GM21717 (cell line): ENCODE results near the gene ATP13A5.

Experiments used
- ATAC-seq: cut with Tn5 transposase; IDR thresholded peaks from one replicate; pipeline ENCODE4 v1.9.1; 2021; ENCODE audit warnings: mild to moderate bottlenecking, moderate library complexity; ENCODE audit not compliant: unreplicated experiment

ATP13A5 gene

DNA sequence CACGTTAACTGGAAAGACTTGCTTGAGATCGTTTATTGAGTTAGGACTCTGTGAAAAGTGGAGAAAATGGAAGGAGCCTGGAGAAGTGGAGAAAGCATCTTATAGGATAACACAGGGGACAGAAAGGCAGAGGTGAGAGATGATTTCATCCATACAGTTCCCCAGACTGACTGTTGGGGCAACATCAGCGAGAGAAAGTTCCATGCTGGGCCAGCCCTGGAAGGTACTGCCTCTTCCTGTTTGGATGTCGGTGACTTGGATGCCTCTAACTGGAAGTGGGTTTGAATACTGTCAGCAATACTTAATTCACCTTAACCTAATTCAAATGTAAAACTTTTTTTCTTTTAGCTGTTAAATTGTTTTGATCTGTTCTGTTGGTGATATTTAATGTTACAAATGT lies 32.3 kb downstream of the ATP13A5 start:
- no peak for ATAC-seq

- no peak for ATAC-seq
These were observed 33.1 kb downstream of the ATP13A5 start for GRCh38 chr3:193345431-193345830.

DNA sequence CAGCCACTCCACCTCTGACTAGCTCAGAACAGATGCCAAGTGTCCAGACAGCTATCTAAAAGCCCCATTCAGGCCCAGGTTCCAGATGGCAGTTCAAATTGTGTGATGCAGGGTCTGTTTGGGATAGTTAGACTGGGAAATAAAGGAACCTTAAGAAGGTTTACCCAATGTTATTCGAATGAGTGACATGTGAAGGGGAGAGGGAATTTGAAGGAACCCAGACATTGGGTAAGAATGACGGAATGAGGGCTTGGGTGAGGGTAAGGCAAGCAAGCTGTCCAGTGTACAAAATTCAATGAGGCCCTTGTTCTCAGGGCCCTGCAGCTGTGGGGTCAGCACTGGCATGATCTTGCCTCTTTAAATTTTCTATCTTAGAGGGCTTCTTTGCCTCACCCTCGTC lies 34.1 kb downstream of the ATP13A5 start:
- ATAC-seq = no peak

- ATAC-seq = no peak
These were observed 34.8 kb downstream of the ATP13A5 start for GRCh38 chr3:193343726-193344222.

DNA sequence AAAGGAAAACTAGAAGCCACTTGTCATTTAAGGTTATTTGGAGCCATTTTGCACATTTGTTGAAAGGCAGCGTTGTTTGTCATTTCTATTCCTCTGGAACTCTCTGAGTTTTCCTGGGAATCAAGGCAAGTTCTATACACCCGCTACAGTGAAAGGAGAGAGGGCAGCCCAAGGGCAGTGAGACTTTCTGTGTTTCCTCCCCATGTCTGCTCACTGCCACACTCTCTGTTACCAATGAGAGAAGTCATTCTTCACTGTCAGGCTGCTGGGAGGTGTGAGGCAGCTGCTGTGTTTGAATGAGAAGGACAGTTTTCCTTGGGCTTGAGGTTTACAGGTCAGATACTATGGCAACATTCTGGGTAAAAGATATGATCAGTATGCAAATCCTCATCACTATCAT lies 36.0 kb downstream of the ATP13A5 start:
- ATAC-seq = no peak

GRCh38 chr3:193335031-193335430 lies 43.5 kb downstream of the ATP13A5 start:
- ATAC-seq = no peak

- ATAC-seq = no peak
These were observed 45.3 kb downstream of the ATP13A5 start for GRCh38 chr3:193333229-193333628.

DNA sequence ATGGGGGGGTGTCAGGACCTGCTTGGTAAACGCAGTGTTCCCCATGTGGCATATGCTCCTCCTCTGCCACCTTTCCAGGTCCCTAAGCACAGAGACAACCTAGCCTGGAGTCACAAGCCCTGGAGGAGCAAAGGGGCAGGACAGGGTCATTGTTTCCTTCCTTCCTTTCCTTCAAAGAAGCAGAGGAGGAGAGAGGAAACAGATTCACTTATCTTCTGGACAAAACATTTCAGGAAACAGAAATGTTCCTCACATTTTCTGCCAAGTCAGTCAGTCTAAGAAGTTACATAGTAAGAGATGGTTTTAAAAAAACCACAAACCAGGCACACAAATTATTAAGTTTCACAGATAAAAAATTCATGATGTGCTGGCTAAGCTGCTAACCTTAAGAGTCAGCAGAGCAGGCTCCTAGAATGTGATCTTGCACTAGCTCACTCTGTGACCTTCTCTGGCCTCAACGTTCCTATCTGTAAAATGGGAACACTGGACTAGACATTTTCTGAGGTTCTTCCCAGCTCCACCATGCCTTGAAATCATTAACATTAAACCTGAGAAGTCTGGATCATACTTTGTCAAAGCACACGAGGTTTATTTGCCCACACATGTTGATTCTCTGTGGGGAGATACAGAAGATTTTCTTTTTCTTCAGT lies 47.9 kb downstream of the ATP13A5 start:
- ATAC-seq = no peak

DNA sequence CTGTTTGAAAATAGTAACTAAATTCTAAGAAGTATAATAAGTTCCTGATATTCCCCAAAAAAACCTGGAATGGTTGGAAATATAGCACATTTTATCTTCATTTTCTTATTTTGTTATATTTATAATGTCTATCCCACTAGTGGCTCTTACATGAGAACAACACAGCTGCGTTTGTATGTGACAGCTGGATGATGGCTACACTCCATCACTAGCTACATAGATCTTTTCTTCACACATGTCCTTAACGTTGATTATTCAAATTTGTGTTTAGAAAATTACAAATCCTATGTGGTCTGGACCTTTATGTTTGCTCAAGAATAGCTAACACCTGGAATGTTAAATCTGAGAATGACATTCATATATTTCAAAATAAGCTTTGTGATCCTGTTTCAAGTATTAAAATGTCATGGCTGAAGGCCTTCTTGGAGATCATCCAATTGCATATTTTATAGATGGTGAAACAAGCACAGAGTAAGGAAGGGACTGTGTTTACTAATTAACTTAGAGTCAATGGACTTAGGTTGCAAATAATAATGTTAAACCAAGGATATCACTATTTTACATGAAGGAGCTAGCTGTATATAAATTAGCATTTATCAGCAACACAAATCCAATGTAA lies 60.8 kb downstream of the ATP13A5 start:
- ATAC-seq = no peak

GRCh38 chr3:193314161-193314560 lies 64.4 kb downstream of the ATP13A5 start:
- ATAC-seq = no peak

DNA sequence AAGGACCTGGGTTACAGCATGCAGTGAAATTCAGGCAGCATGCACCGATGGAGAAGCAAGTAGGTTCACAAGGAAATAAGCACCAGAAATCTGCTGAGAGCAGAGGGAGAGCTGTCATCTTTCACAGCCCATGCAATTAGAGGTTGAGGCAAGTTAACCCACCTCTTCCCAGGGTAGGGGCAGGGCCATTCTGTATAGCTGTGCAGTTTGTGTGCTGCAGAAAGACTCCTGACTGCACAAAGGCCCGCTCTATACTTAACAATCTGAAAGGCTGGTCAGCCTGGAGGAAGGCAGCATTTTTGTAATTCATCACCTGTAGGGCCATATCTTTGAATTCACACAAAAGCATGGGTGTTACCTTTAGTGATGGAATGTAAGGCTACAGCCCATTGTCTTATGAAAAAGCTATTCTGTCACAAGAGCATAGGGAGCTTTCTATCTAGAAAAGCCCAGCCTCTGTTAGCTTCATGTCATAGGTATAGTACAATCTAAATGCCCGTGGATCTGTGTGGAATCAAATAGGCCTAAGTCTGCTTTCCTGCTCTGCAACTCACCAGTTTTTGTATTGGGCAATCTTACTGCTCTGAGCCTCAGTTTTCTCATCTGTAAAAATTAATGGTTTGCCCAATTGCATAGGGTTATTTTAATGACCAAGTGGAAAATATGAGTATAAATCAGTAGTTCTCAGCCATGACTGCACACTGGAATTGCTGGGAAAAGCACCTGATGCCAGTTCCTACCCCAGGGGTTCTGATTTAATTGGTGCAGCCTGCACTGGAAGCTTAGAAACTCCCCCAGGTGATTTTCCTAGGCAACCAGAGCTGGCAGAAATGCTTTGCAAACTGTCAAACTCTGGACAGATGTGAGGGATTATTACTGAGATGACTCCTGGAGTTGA lies 65.2 kb downstream of the ATP13A5 start:
- no peak for ATAC-seq

DNA sequence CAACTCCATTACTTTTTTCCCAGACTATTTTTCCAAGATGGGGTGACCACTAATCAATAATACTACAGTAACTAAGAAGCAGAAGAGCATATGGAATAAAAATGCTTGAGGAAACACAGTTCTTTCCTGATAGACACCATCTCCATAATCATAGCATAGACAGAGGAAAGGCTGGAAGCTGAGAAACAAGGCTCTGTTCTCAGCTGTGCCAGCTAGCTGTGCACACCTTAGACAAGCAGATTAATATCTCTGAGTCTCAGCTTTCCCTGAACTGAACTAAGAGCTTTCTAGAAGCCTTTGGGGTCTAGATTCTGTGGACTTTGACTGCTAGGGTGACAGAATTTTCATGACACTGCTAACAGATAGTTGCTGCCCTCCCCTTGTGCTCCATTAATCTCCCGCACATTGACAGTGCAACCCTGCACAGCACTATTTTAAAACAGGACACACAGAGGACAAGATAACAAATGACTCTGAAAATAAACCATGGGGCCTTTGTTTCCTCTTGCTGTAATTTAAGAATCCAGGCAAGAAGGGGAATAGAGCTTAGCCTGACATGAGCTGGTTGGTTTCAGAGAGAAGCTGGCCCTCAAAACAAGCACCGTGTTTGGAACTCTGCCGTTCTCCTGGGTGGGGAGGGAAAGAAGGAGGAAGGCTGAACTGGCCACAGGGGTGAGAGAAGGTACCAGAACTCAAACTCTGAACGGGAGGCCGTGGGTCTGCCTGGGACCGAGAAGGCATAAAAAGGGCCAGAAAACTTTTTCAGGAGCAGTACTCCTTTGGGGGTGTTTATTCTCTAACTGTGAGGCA lies 67.4 kb downstream of the ATP13A5 start:
- ATAC-seq = no peak

GRCh38 chr3:193305356-193305755 lies 73.2 kb downstream of the ATP13A5 start:
- ATAC-seq = no peak

- no peak for ATAC-seq
These were observed 77.1 kb downstream of the ATP13A5 start for GRCh38 chr3:193301433-193301832.

- no peak for ATAC-seq
These were observed 81.1 kb downstream of the ATP13A5 start for GRCh38 chr3:193297421-193297820.

DNA sequence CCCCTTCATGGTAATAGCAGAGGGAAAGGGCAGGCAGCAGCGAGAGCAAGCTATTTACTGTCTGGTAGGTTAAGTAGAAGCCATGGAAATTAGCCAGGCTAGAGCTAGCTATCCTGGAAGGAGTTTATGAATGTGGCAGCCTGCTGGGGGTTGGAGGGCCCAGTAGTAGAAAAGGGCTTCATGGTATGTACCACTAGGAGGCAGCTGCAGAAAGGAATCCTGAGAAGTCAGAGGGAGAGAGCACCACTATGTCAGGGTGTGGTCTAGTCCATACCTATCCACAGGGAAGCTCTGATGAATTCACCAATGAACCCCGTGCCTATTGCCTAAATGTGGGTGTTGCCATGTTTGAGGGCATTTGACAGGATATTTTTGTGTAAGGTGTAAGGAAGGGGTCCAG lies 82.6 kb downstream of the ATP13A5 start:
- ATAC-seq = no peak

DNA sequence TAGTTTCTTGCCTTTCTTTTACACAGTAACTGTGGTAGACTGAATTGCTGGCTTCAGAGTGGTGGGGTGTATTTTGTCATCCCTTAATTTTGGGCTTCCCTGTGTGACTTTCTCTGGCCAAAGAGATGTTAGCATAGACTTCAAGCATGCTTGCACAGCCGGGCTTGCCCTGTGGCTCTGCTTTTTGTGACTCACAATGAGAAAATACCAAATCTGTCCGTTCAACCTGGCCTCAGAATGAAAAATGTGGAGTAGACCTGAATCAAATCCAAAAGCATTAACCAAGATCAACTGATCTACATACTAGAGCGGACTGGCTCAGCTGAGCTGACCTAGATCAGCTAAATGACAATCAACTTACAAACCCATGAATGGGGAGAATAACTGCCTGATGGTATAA lies 86.2 kb downstream of the ATP13A5 start:
- ATAC-seq = no peak

DNA sequence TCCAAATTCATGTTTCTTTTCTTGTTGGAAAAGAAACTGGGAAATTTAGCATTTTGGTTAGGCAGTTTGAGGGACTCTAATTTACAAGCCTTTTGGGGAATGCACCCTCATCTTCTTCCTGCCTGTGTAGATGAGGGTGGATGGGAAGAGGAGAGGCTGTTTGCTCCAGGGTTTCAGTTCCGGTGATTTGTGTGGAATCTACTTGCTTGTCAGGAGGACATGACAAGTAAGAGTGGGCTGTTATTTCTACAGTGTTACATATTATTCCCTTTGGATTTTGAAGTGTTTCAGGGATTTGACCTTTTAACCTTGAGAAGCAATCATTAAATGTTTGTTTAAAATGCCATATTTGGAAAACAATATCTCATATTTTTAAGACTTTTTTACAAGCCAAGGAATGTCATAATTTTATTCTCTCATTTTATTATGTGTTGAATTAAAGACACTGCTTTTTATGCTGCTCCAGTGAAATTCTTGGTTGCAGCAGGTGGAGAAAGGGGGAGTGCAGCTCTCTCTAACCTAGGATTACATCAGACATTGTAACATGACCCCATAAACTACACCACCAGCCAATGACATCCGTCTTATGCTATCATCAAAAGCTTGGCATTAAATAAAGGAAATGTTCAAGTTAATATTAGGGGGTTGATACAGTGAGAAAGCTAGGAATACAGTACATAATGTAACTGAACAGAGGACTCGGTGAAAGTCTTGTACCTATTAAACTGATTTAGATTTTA lies 107.3 kb downstream of the ATP13A5 start:
- ATAC-seq = no peak

- ATAC-seq = no peak
These were observed 108.1 kb downstream of the ATP13A5 start for GRCh38 chr3:193270451-193270850.

GRCh38 chr3:193269343-193270028 lies 109.1 kb downstream of the ATP13A5 start:
- no peak for ATAC-seq
